Right lung (tissue), 5 donors: ENCODE measurements around the gene XPA. TPM values are rescaled to one million over a fixed set of nuclear protein-coding genes. Genes with fewer than 3 reads are reported as not detected.

Experiments used
- polyA plus RNA-seq, 5 donors: library from polyadenylated mRNA; unstranded; fragments of 120-200 nt; gene quantifications; one replicate each; pipeline versions ENCODE4 v1.2.1 to v1.2.3, GENCODE V29; 2013; ENCODE audit warnings: inconsistent platforms in 1 of 5, low replicate concordance in 1 of 5; ENCODE audit not compliant: insufficient read length in 5 of 5, insufficient read depth in 1 of 5

Gene XPA
- polyA plus RNA-seq, 5 donors, result 29.2 to 37.3 (median 33.6) TPM

Other genes starting within 250 kb of the XPA start
- 1 to 10 TPM; 1.2 to 8.1 (median 1.8) TPM for gene TMOD1, start 195.7 kb downstream of the XPA start, polyA plus RNA-seq
- gene TSTD2, start 64.0 kb downstream of the XPA start, polyA plus RNA-seq, result 10 to 100 TPM; 30.1 to 43.8 (median 37.1) TPM
- 10 to 100 TPM; 38.9 to 58.1 (median 50.6) TPM for gene NCBP1, start 63.5 kb downstream of the XPA start, polyA plus RNA-seq
- gene FOXE1, start 155.9 kb upstream of the XPA start, polyA plus RNA-seq, result not detected
- 10 to 100 TPM; 14.2 to 19.2 (median 14.6) TPM for gene TRMO, start 225.2 kb upstream of the XPA start, polyA plus RNA-seq
- gene HEMGN, start 240.8 kb upstream of the XPA start, polyA plus RNA-seq, result 10 to 100 TPM in 1 of 5 donors, 1 to 10 TPM in 4; 4.9 to 22.2 (median 5.7) TPM